ENCODE results near the gene SHISAL2B.
A peak's percentile ranks its signal among the peaks of the same experiment; 100 is the strongest.
"Not testable (repeated sequence)": the region's sequence is repeated elsewhere in the genome, so short reads cannot be mapped to it uniquely, and the experiment has no call there.

Gene SHISAL2B

DNA sequence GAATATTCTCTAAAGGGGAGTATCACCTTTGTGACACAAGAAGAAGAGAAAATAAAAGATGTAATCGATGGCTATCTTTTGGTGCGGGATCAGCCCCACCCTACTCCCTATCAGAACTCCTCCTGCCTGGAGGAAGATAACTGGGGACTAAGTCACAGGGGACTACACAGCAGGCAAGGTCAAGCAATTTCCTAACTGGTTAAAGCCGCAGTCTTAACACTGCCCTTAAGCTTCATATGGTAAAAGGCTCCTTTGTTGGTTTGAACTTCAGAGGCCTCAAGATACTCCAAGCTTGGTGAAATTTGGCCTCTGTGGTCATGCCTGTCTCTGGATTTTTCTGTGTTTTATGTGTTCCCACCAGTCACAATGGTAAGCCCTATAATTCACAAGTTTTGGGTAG is 1.3 kb upstream of the SHISAL2B start:
- Histone ChIP-seq H3K27me3 (ENCODE audit: insufficient read depth, poor library complexity, severe bottlenecking) (peaks cover 26% of the 10 kb centered on the region), H3K27ac (ENCODE audit: poor library complexity, severe bottlenecking) (no peak overlapping the region), H3K4me3 (ENCODE audit: severe bottlenecking) (no peak overlapping the region), H3K36me3 (ENCODE audit: low read depth) (no peaks in the 10 kb centered on the region), H3K4me1 (ENCODE audit: insufficient read depth, poor library complexity, severe bottlenecking) (no peaks in the 10 kb centered on the region), H3K9me3 (ENCODE audit: severe bottlenecking) (no peaks in the 10 kb centered on the region)
- TF ChIP-seq, protein P1, sequence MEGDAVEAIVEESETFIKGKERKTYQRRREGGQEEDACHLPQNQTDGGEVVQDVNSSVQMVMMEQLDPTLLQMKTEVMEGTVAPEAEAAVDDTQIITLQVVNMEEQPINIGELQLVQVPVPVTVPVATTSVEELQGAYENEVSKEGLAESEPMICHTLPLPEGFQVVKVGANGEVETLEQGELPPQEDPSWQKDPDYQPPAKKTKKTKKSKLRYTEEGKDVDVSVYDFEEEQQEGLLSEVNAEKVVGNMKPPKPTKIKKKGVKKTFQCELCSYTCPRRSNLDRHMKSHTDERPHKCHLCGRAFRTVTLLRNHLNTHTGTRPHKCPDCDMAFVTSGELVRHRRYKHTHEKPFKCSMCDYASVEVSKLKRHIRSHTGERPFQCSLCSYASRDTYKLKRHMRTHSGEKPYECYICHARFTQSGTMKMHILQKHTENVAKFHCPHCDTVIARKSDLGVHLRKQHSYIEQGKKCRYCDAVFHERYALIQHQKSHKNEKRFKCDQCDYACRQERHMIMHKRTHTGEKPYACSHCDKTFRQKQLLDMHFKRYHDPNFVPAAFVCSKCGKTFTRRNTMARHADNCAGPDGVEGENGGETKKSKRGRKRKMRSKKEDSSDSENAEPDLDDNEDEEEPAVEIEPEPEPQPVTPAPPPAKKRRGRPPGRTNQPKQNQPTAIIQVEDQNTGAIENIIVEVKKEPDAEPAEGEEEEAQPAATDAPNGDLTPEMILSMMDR (IDR thresholded peaks at IDR 0.05; ENCODE audit: poor library complexity, severe bottlenecking): no peak
- no peak for DNase-seq (ENCODE audit: low spot score)
- no peak for ATAC-seq (ENCODE audit: low read depth)

GRCh38 chr5:64690104-64690416 is 243 bp upstream of the SHISAL2B start:
- H3K27me3 ChIP-seq (ENCODE audit: insufficient read depth, poor library complexity, severe bottlenecking): peaks cover 26% of the 10 kb centered on the region
- ATAC-seq (ENCODE audit: low read depth) (peak; percentile 18), DNase-seq (ENCODE audit: low spot score) (no peak)
- no peak overlapping the region for H3K27ac ChIP-seq (ENCODE audit: poor library complexity, severe bottlenecking)
- H3K9me3 ChIP-seq (ENCODE audit: severe bottlenecking): no peaks in the 10 kb centered on the region
- no peaks in the 10 kb centered on the region for H3K36me3 ChIP-seq (ENCODE audit: low read depth)
- no peaks in the 10 kb centered on the region for H3K4me1 ChIP-seq (ENCODE audit: insufficient read depth, poor library complexity, severe bottlenecking)
- H3K4me3 ChIP-seq (ENCODE audit: severe bottlenecking): peak overlapping the region; percentile 31
- TF ChIP-seq, protein P1 (IDR thresholded peaks at IDR 0.05; ENCODE audit: poor library complexity, severe bottlenecking): no peak

- Histone ChIP-seq H3K9me3 (ENCODE audit: severe bottlenecking) (no peaks in the 10 kb centered on the region), H3K27me3 (ENCODE audit: insufficient read depth, poor library complexity, severe bottlenecking) (peaks cover 26% of the 10 kb centered on the region), H3K36me3 (ENCODE audit: low read depth) (no peaks in the 10 kb centered on the region), H3K27ac (ENCODE audit: poor library complexity, severe bottlenecking) (no peak overlapping the region), H3K4me1 (ENCODE audit: insufficient read depth, poor library complexity, severe bottlenecking) (no peaks in the 10 kb centered on the region), H3K4me3 (ENCODE audit: severe bottlenecking) (no peak overlapping the region)
- DNase-seq (ENCODE audit: low spot score) (no peak), ATAC-seq (ENCODE audit: low read depth) (no peak)
- TF ChIP-seq, protein P1 (IDR thresholded peaks at IDR 0.05; ENCODE audit: poor library complexity, severe bottlenecking): no peak
These were observed 988 bp downstream of the SHISAL2B start for GRCh38 chr5:64691291-64691690.

DNA sequence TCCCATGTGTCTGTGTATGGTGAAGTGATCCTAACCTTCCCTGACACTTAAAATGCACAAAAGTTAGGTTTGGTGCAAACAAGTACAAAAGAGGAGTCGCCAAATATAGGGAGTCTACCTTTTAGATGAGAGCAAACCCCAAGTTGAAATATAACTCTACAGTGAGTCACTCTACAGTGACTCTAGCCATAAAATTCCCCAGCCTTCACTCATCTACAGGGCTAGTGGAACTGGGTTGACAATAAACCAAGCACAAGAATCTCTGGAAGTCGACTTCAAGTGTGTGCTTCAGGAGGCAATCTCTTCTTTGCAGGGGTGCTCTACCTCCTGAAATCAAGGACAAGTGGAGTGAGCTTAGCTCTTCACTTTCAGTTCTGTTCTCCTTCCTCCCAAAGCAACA is 3.3 kb downstream of the SHISAL2B start:
- Histone ChIP-seq H3K4me1 (ENCODE audit: insufficient read depth, poor library complexity, severe bottlenecking) (no peaks in the 10 kb centered on the region), H3K27ac (ENCODE audit: poor library complexity, severe bottlenecking) (no peak overlapping the region), H3K9me3 (ENCODE audit: severe bottlenecking) (peaks cover 5% of the 10 kb centered on the region), H3K4me3 (ENCODE audit: severe bottlenecking) (no peak overlapping the region), H3K27me3 (ENCODE audit: insufficient read depth, poor library complexity, severe bottlenecking) (peaks cover 26% of the 10 kb centered on the region), H3K36me3 (ENCODE audit: low read depth) (no peaks in the 10 kb centered on the region)
- ATAC-seq (ENCODE audit: low read depth) (peak; percentile 44; the same call in 2 of the 3 replicates), DNase-seq (ENCODE audit: low spot score) (no peak)
- TF ChIP-seq, protein P1 (IDR thresholded peaks at IDR 0.05; ENCODE audit: poor library complexity, severe bottlenecking): no peak

DNA sequence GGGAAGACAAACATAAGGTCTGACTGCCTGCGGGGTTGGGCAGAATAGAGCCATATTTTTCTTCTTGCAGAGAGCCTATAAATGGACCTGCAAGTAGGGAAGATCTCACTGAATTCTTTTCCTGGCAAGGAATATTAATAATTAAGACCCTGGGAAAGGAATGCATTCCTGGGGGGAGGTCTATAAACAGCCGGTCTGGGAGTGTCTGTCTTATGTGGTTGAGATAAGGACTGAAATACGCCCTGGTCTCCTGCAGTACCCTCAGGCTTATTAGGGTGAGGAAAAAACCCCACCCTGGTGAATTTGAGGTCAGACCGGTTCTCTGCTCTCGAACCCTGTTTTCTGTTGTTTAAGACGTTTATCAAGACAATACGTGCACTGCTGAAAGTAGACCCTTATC is 6.1 kb downstream of the SHISAL2B start:
- H3K36me3 ChIP-seq (ENCODE audit: low read depth); H3K27ac ChIP-seq (ENCODE audit: poor library complexity, severe bottlenecking); H3K9me3 ChIP-seq (ENCODE audit: severe bottlenecking); H3K27me3 ChIP-seq (ENCODE audit: insufficient read depth, poor library complexity, severe bottlenecking); ATAC-seq (ENCODE audit: low read depth); DNase-seq (ENCODE audit: low spot score); H3K4me1 ChIP-seq (ENCODE audit: insufficient read depth, poor library complexity, severe bottlenecking); H3K4me3 ChIP-seq (ENCODE audit: severe bottlenecking): not testable (repeated sequence)

All from RWPE2 (cell line).